ENCODE results near the gene PCSK4. TPM values are rescaled to one million over a fixed set of nuclear protein-coding genes. Genes with fewer than 3 reads are reported as not detected.

The PCSK4 gene
- total RNA-seq, 1 donor from 2014 or later: 1.3 TPM

GRCh38 chr19:1513499-1514294, 23.5 kb upstream of the PCSK4 start:
- Histone ChIP-seq H3K27me3 (ENCODE audit: low read depth) (peaks cover 52% of the 10 kb centered on the region), H3K4me1 (peaks cover 41% of the 10 kb centered on the region), H3K36me3 (no peaks in the 10 kb centered on the region), H3K4me3 (peak overlapping the region; percentile 71), H3K27ac (replicated peaks) (peak overlapping the region; percentile 90), H3K9me3 (replicated peaks) (no peaks in the 10 kb centered on the region)
- peak; percentile 42 for DNase-seq
- peak; percentile 70 for TF ChIP-seq CTCF (IDR thresholded peaks at IDR 0.05; ENCODE audit: borderline replicate concordance)
- intact Hi-C loops (cut with micrococcal nuclease): no loop called here

GRCh38 chr19:1512671-1513498, 22.7 kb upstream of the PCSK4 start, which contains the start of gene ADAMTSL5:
Gene ADAMTSL5 (minus strand): TSS chr19:1513019. CDS start chr19:1510943, 2,076 bp downstream.
- peak; percentile 31 for TF ChIP-seq CTCF (IDR thresholded peaks at IDR 0.05; ENCODE audit: borderline replicate concordance)
- Histone ChIP-seq H3K36me3 (no peaks in the 10 kb centered on the region), H3K27me3 (ENCODE audit: low read depth) (peaks cover 52% of the 10 kb centered on the region), H3K9me3 (replicated peaks) (no peaks in the 10 kb centered on the region), H3K4me1 (peaks cover 48% of the 10 kb centered on the region), H3K4me3 (peak within 1 kb of the TSS; percentile 71), H3K27ac (replicated peaks) (peak within 1 kb of the TSS; percentile 90)
- peak; percentile 69 for DNase-seq
- intact Hi-C loops (cut with micrococcal nuclease): no loop called here

- peak overlapping the region; percentile 71 for H3K4me3 ChIP-seq
- H3K4me1 ChIP-seq: peaks cover 57% of the 10 kb centered on the region
- TF ChIP-seq CTCF (IDR thresholded peaks at IDR 0.05; ENCODE audit: borderline replicate concordance): no peak
- H3K27ac ChIP-seq (replicated peaks): peak overlapping the region; percentile 90
- intact Hi-C loops (cut with micrococcal nuclease): no loop called here
- DNase-seq: no peak
- H3K27me3 ChIP-seq (ENCODE audit: low read depth): peaks cover 52% of the 10 kb centered on the region
- no peaks in the 10 kb centered on the region for H3K9me3 ChIP-seq (replicated peaks)
- H3K36me3 ChIP-seq: no peaks in the 10 kb centered on the region
These were observed 21.5 kb upstream of the PCSK4 start for GRCh38 chr19:1511318-1512317.

- TF ChIP-seq CTCF (IDR thresholded peaks at IDR 0.05; ENCODE audit: borderline replicate concordance): no peak
- intact Hi-C loops (cut with micrococcal nuclease): no loop called here
- H3K27ac ChIP-seq (replicated peaks): peak overlapping the region; percentile 27
- no peaks in the 10 kb centered on the region for H3K9me3 ChIP-seq (replicated peaks)
- no peaks in the 10 kb centered on the region for H3K36me3 ChIP-seq
- no peak overlapping the region for H3K4me3 ChIP-seq
- DNase-seq: no peak
- H3K27me3 ChIP-seq (ENCODE audit: low read depth): peaks cover 52% of the 10 kb centered on the region
- H3K4me1 ChIP-seq: peaks cover 57% of the 10 kb centered on the region
These were observed 20.7 kb upstream of the PCSK4 start for GRCh38 chr19:1510807-1511206.

- no peak for DNase-seq
- H3K9me3 ChIP-seq (replicated peaks): no peaks in the 10 kb centered on the region
- peak overlapping the region; percentile 27 for H3K27ac ChIP-seq (replicated peaks)
- peaks cover 2% of the 10 kb centered on the region for H3K36me3 ChIP-seq
- intact Hi-C loops (cut with micrococcal nuclease): no loop called here
- H3K4me1 ChIP-seq: peaks cover 57% of the 10 kb centered on the region
- H3K27me3 ChIP-seq (ENCODE audit: low read depth): peaks cover 51% of the 10 kb centered on the region
- no peak overlapping the region for H3K4me3 ChIP-seq
- no peak for TF ChIP-seq CTCF (IDR thresholded peaks at IDR 0.05; ENCODE audit: borderline replicate concordance)
These were observed 20.3 kb upstream of the PCSK4 start for GRCh38 chr19:1510442-1510806.

Measured in left ventricle myocardium inferior (tissue), 1 donor.